Measurements from ENCODE around the gene AOC3. TPM values are rescaled to one million over a fixed set of nuclear protein-coding genes. Genes with fewer than 3 reads are reported as not detected.
"Not testable (repeated sequence)": the region's sequence is repeated elsewhere in the genome, so short reads cannot be mapped to it uniquely, and the experiment has no call there.

Gene AOC3
- total RNA-seq, 5 donors from 2014 or later (not counting 1 experiment from before 2014, with no cell fraction given): 1.2 to 2.1 (median 1.2) TPM

GRCh38 chr17:42867694-42868261 lies 16.8 kb downstream of the AOC3 start:
- not testable (repeated sequence) for ATAC-seq (replicated peaks in 1 of 4)

DNA sequence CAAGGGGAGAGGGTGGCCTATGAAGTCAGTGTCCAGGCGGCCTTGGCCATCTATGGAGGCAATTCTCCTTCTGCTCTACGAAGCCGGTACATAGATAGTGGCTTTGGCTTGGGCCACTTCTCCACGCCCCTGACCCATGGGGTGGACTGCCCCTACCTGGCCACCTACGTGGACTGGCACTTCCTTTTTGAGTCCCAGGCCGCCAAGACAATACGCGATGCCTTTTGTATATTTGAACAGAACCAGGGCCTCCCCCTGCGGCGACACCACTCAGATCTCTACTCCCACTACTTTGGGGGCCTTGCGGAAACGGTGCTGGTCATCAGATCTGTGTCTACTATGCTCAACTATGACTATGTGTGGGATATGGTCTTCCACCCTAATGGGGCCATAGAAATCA lies 17.3 kb downstream of the AOC3 start:
- H3K4me1 ChIP-seq (ENCODE audit: control insufficient read depth in 1 of 2, extremely low read depth in 1 of 2, insufficient read depth in 2 of 2, low read length in 2 of 2): no peaks in the 10 kb centered on the region
- ChIA-PET POLR2A (no interaction called here), CTCF (no interaction called here)
- WGBS (ENCODE audit: insufficient coverage): 79% methylated on average over 9 of the region's 12 CpGs
- no peaks in the 10 kb centered on the region for H3K36me3 ChIP-seq (ENCODE audit: control insufficient read depth in 2 of 2, extremely low read depth in 1 of 2, insufficient read depth in 1 of 2, low read length in 1 of 2)
- no peak overlapping the region for H3K27ac ChIP-seq (ENCODE audit: low read length)
- no peak overlapping the region for H3K4me3 ChIP-seq (ENCODE audit: control insufficient read depth in 1 of 2, extremely low read depth in 1 of 2, low read length in 1 of 2)
- Mint-ChIP-seq H3K27ac (no peak overlapping the region), H3K9me3 (peaks cover 0 to 5% (median 0%) of the 10 kb centered on the region in 3 donors), H3K36me3 (no peaks in the 10 kb centered on the region), H3K4me1 (no peaks in the 10 kb centered on the region), H3K4me3 (no peak overlapping the region), H3K27me3 (peaks cover 27 to 32% of the 10 kb centered on the region in 2 donors)
- DNase-seq (no peak), ATAC-seq (replicated peaks in 1 of 4) (no peak)
- H3K27me3 ChIP-seq (replicated peaks in 1 of 2; ENCODE audit: control insufficient read depth in 2 of 2, extremely low read depth in 1 of 2, insufficient read depth in 2 of 2, low read length in 1 of 2): peaks cover 0 to 39% of the 10 kb centered on the region in 2 experiments
- no peaks in the 10 kb centered on the region for H3K9me3 ChIP-seq

More at GRCh38 chr17:42867694-42868261, 16.8 kb downstream of the AOC3 start:
- H3K36me3 ChIP-seq (ENCODE audit: control insufficient read depth in 2 of 2, extremely low read depth in 1 of 2, insufficient read depth in 1 of 2, low read length in 1 of 2); H3K4me1 Mint-ChIP-seq; H3K9me3 ChIP-seq; H3K4me1 ChIP-seq (ENCODE audit: control insufficient read depth in 1 of 2, extremely low read depth in 1 of 2, insufficient read depth in 2 of 2, low read length in 2 of 2); H3K27ac ChIP-seq (ENCODE audit: low read length); CTCF ChIA-PET; H3K9me3 Mint-ChIP-seq; H3K4me3 ChIP-seq (ENCODE audit: control insufficient read depth in 1 of 2, extremely low read depth in 1 of 2, low read length in 1 of 2); H3K4me3 Mint-ChIP-seq; DNase-seq; H3K27ac Mint-ChIP-seq; H3K36me3 Mint-ChIP-seq; POLR2A ChIA-PET: not testable (repeated sequence)
- WGBS (ENCODE audit: insufficient coverage): 76% methylated on average over 5 of the region's 21 CpGs
- peaks cover 0 to 39% of the 10 kb centered on the region in 2 experiments for H3K27me3 ChIP-seq (replicated peaks in 1 of 2; ENCODE audit: control insufficient read depth in 2 of 2, extremely low read depth in 1 of 2, insufficient read depth in 2 of 2, low read length in 1 of 2)
- H3K27me3 Mint-ChIP-seq: peaks cover 21 to 27% of the 10 kb centered on the region in 2 donors

- no peak overlapping the region for H3K27ac Mint-ChIP-seq
- ATAC-seq (replicated peaks in 1 of 4) (no peak), DNase-seq (no peak)
- no peaks in the 10 kb centered on the region for H3K4me1 Mint-ChIP-seq
- Histone ChIP-seq H3K4me3 (ENCODE audit: control insufficient read depth in 1 of 2, extremely low read depth in 1 of 2, low read length in 1 of 2) (no peak overlapping the region), H3K27ac (ENCODE audit: low read length) (no peak overlapping the region), H3K27me3 (replicated peaks in 1 of 2; ENCODE audit: control insufficient read depth in 2 of 2, extremely low read depth in 1 of 2, insufficient read depth in 2 of 2, low read length in 1 of 2) (peaks cover 0 to 30% of the 10 kb centered on the region in 2 experiments), H3K36me3 (ENCODE audit: control insufficient read depth in 2 of 2, extremely low read depth in 1 of 2, insufficient read depth in 1 of 2, low read length in 1 of 2) (no peaks in the 10 kb centered on the region), H3K4me1 (ENCODE audit: control insufficient read depth in 1 of 2, extremely low read depth in 1 of 2, insufficient read depth in 2 of 2, low read length in 2 of 2) (no peaks in the 10 kb centered on the region), H3K9me3 (no peaks in the 10 kb centered on the region)
- H3K4me3 Mint-ChIP-seq: no peak overlapping the region
- peaks cover 22 to 23% of the 10 kb centered on the region in 2 donors for H3K27me3 Mint-ChIP-seq
- H3K9me3 Mint-ChIP-seq: peaks cover 0 to 5% (median 0%) of the 10 kb centered on the region in 3 donors
- 100% methylated on average over 2 of the region's 4 CpGs for WGBS (ENCODE audit: insufficient coverage)
- CTCF ChIA-PET: no interaction called here
- no peaks in the 10 kb centered on the region for H3K36me3 Mint-ChIP-seq
- POLR2A ChIA-PET: no interaction called here
Observed at GRCh38 chr17:42871647-42872046, 20.6 kb downstream of the AOC3 start.

GRCh38 chr17:42872251-42872965 lies 21.4 kb downstream of the AOC3 start:
- H3K27ac Mint-ChIP-seq: no peak overlapping the region
- H3K4me3 ChIP-seq (ENCODE audit: control insufficient read depth in 1 of 2, extremely low read depth in 1 of 2, low read length in 1 of 2): no peak overlapping the region
- H3K36me3 Mint-ChIP-seq: no peaks in the 10 kb centered on the region
- H3K4me1 Mint-ChIP-seq: no peaks in the 10 kb centered on the region
- H3K36me3 ChIP-seq (ENCODE audit: control insufficient read depth in 2 of 2, extremely low read depth in 1 of 2, insufficient read depth in 1 of 2, low read length in 1 of 2): no peaks in the 10 kb centered on the region
- H3K27me3 ChIP-seq (replicated peaks in 1 of 2; ENCODE audit: control insufficient read depth in 2 of 2, extremely low read depth in 1 of 2, insufficient read depth in 2 of 2, low read length in 1 of 2): peaks cover 0 to 27% of the 10 kb centered on the region in 2 experiments
- DNase-seq: no peak
- no peaks in the 10 kb centered on the region for H3K4me1 ChIP-seq (ENCODE audit: control insufficient read depth in 1 of 2, extremely low read depth in 1 of 2, insufficient read depth in 2 of 2, low read length in 2 of 2)
- ChIA-PET CTCF (no interaction called here), POLR2A (no interaction called here)
- no peak overlapping the region for H3K4me3 Mint-ChIP-seq
- ATAC-seq (replicated peaks in 1 of 4): no peak
- no peaks in the 10 kb centered on the region for H3K9me3 ChIP-seq
- H3K27ac ChIP-seq (ENCODE audit: low read length): no peak overlapping the region
- peaks cover 0 to 5% (median 0%) of the 10 kb centered on the region in 3 donors for H3K9me3 Mint-ChIP-seq
- peaks cover 18 to 20% of the 10 kb centered on the region in 2 donors for H3K27me3 Mint-ChIP-seq
- WGBS (ENCODE audit: insufficient coverage): 85% methylated on average over 3 of the region's 13 CpGs

GRCh38 chr17:42873315-42873714 lies 22.3 kb downstream of the AOC3 start:
- no peak overlapping the region for H3K27ac Mint-ChIP-seq
- Histone ChIP-seq H3K4me1 (ENCODE audit: control insufficient read depth in 1 of 2, extremely low read depth in 1 of 2, insufficient read depth in 2 of 2, low read length in 2 of 2) (no peaks in the 10 kb centered on the region), H3K27me3 (replicated peaks in 1 of 2; ENCODE audit: control insufficient read depth in 2 of 2, extremely low read depth in 1 of 2, insufficient read depth in 2 of 2, low read length in 1 of 2) (peaks cover 0 to 28% of the 10 kb centered on the region in 2 experiments), H3K4me3 (ENCODE audit: control insufficient read depth in 1 of 2, extremely low read depth in 1 of 2, low read length in 1 of 2) (no peak overlapping the region), H3K9me3 (no peaks in the 10 kb centered on the region), H3K36me3 (ENCODE audit: control insufficient read depth in 2 of 2, extremely low read depth in 1 of 2, insufficient read depth in 1 of 2, low read length in 1 of 2) (no peaks in the 10 kb centered on the region), H3K27ac (ENCODE audit: low read length) (no peak overlapping the region)
- no peak for DNase-seq
- ChIA-PET CTCF (no interaction called here), POLR2A (no interaction called here)
- no peak overlapping the region for H3K4me3 Mint-ChIP-seq
- peaks cover 0 to 5% (median 0%) of the 10 kb centered on the region in 3 donors for H3K9me3 Mint-ChIP-seq
- no peaks in the 10 kb centered on the region for H3K36me3 Mint-ChIP-seq
- no peak for ATAC-seq (replicated peaks in 1 of 4)
- peaks cover 20 to 26% of the 10 kb centered on the region in 2 donors for H3K27me3 Mint-ChIP-seq
- WGBS (ENCODE audit: insufficient coverage): 80% methylated on average over 1 of the region's 6 CpGs
- H3K4me1 Mint-ChIP-seq: no peaks in the 10 kb centered on the region

DNA sequence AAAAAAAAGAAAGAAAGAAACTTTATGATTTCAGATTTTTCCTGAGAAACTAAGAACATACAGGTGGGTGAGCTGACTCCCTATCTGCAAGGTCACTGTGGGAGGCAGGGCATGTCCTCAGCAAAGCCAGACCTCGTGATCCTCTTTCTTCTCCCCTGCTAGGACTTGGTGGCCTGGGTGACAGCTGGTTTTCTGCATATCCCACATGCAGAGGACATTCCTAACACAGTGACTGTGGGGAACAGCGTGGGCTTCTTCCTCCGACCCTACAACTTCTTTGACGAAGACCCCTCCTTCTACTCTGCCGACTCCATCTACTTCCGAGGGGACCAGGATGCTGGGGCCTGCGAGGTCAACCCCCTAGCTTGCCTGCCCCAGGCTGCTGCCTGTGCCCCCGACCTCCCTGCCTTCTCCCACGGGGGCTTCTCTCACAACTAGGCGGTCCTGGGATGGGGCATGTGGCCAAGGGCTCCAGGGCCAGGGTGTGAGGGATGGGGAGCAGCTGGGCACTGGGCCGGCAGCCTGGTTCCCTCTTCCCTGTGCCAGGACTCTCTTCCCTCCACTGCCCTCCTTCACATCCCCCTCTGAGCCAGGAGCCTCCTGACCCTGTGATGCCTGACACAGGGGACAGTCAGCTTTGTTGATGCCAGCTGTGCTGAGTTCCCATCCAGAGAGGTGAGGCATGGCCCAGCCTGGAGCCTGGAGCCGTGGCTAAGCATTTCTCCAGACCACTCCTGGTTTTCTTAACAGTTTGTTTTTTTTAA lies 23.1 kb downstream of the AOC3 start:
- H3K27ac ChIP-seq (ENCODE audit: low read length); DNase-seq; H3K36me3 Mint-ChIP-seq; POLR2A ChIA-PET; CTCF ChIA-PET; H3K4me3 ChIP-seq (ENCODE audit: control insufficient read depth in 1 of 2, extremely low read depth in 1 of 2, low read length in 1 of 2); H3K27ac Mint-ChIP-seq; H3K4me3 Mint-ChIP-seq; H3K9me3 Mint-ChIP-seq; H3K36me3 ChIP-seq (ENCODE audit: control insufficient read depth in 2 of 2, extremely low read depth in 1 of 2, insufficient read depth in 1 of 2, low read length in 1 of 2); H3K4me1 Mint-ChIP-seq; H3K9me3 ChIP-seq; H3K4me1 ChIP-seq (ENCODE audit: control insufficient read depth in 1 of 2, extremely low read depth in 1 of 2, insufficient read depth in 2 of 2, low read length in 2 of 2); ATAC-seq (replicated peaks in 1 of 4): not testable (repeated sequence)
- peaks cover 0 to 31% of the 10 kb centered on the region in 2 experiments for H3K27me3 ChIP-seq (replicated peaks in 1 of 2; ENCODE audit: control insufficient read depth in 2 of 2, extremely low read depth in 1 of 2, insufficient read depth in 2 of 2, low read length in 1 of 2)
- H3K27me3 Mint-ChIP-seq: peaks cover 22 to 26% of the 10 kb centered on the region in 2 donors
- WGBS (ENCODE audit: insufficient coverage): 60% methylated on average over 2 of the region's 12 CpGs

Measured in T-cell (primary cell).